CD4-positive, alpha-beta T cell treated with Interleukin-6 for 4 hours (primary cell): ENCODE results near the gene GOLGA8Q.
"Not testable (repeated sequence)": the region's sequence is repeated elsewhere in the genome, so short reads cannot be mapped to it uniquely, and the experiment has no call there.

ENCODE experiments used
- DNase-seq: peaks from one replicate; pipeline ENCODE4 v3.0.0-alpha.2; 2020; ENCODE audit warnings: mixed read lengths

Gene GOLGA8Q

GRCh38 chr15:30551750-30552149, at the start of gene GOLGA8Q:
TSS of gene GOLGA8Q (plus strand) at chr15:30552050. CDS start at chr15:30552078, 28 bp downstream.
- not testable (repeated sequence) for DNase-seq

DNA sequence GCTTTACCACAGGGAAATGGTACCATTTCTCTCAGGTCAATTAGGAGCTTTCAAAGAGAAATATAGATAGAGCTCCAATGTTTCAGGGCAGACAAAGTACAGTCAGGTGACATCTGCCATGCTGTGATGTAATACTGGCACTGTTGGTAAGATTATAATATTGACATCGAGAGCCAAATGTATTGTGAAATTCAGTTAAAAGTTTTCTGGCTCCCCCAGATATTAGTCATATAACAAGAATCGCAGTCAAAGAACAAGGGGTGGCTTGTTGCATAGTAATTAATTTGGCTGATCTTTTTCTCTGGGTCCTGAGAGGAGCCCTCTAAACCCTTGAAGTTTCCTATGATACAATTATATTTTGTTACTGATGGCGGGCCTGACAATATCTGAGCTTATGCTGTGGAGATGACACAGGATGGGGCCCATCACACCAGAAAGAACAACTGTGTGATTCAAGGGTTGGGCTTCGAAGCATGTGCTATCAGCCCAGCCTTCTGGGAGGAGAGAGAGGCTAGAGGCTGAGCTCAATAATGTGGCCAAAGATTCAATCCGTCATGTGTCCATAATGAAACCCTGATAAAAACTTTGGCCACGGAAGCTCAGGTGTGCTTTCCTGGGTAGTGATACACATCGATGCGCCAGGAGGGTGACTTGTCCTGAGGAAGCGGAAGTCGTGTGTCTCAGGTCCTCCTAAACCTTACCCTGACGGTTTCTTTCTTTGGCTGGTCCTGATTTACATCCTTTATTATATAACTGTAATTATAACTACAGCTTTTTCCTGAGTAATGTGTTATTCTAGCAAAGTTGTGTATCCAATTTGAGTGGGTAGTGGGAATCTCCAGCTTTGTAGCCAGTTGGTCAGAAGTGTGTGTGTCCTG, 48.7 kb upstream of the GOLGA8Q start:
- not testable (repeated sequence) for DNase-seq

DNA sequence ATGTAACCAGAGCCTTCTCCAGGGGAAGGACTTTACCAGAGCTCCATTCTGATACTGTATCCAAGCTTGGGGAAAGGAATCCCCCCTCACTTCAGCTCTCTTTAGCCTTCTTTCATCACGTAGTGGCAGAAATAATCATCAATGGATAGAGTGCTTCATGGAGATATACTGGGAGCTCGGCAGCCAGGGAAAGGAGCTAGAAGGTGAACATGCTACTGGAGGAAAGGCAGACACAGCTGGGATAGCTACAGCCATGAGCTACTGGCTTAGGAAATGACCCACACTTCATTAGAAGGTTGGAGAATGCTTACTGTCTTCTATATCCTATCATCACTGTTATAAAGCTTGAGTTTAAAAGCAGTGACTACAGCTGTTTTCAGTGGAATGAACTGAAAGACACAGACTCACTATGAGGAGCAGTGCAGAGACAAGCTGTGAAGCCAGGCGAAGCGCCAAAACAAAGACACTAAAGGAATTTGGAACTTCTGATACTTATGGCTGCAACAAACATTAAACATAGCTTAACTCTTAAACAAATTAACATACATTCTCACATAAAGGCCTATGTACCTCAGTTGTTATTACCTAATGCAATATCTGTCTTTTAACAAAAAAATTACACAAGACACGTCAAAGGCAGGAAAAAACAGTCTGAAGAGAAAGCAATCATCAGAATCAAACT, 47.5 kb upstream of the GOLGA8Q start:
- not testable (repeated sequence) for DNase-seq

GRCh38 chr15:30514545-30514944, 37.3 kb upstream of the GOLGA8Q start:
- DNase-seq: not testable (repeated sequence)

DNA sequence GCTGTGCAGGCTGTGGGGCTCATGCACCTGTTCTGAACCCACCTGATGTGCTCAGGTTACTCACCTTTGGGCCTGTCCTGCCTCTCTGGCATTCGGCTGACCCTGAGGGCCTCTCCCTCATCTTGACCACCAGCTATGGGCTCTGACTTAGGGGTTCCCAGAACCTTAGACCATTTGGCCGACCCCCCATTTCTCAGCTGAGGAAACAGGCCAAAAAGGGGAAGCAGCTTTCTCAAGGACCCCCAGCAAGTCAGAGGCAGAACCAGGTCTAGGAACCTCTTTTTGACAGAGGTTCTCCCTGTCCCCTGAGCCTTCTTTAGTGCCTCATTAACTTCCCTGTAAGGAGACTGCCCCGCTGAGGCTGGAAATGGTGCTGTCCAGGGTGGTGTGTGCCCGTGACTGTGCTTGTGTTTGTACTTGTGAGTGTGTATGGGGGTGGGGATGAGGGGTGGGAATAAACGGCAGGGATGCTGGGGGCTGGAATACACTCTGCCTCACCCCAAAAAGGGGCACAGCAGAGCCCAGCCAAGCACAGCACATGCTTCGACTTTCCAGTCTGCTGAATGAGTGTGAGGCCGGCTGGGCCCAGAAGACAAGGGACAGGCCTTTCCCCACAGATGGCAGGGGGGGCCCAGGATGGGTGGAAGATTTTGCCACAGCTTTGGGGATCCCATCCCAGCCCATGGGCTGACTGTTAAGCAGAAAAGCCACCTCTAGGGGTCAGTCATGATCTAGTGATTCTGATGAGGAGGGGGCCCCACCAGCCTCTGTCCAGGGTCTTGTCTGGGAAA, 28.2 kb upstream of the GOLGA8Q start:
- DNase-seq: not testable (repeated sequence)

GRCh38 chr15:30525912-30526311, 25.9 kb upstream of the GOLGA8Q start:
- not testable (repeated sequence) for DNase-seq

GRCh38 chr15:30529049-30529448, 22.8 kb upstream of the GOLGA8Q start:
- DNase-seq: not testable (repeated sequence)

GRCh38 chr15:30566949-30567348, 15.1 kb downstream of the GOLGA8Q start:
- DNase-seq: not testable (repeated sequence)

- not testable (repeated sequence) for DNase-seq
Observed at GRCh38 chr15:30573012-30573491, 21.2 kb downstream of the GOLGA8Q start.

DNA sequence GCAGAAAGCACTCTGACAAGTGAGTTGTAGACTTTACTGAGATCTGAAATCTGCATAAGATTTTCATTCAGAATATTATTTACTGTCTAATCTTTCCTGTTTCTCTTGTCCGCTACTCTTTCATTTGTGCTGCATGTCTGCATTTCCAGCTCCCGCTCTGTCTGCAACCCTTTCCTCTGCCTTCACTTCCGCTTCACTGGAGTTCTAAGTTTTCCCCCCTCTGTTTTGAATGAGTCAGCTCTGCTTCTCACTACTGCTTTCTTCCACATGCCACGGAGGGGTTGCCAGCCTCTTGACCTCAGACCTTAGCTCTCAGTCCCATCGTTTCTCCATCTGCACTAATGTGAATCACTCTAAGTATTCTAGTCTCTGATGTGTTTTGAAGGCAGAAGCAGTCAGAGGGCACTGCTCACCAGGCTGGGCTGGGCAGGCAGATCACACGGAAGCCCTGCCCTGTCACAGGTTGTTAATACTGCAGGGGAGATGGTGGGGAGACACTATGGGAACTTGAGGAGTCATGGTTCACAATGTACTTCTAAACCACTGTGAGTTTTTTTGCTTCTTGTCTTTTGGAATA, 27.6 kb downstream of the GOLGA8Q start:
- not testable (repeated sequence) for DNase-seq

- DNase-seq: not testable (repeated sequence)
Observed at GRCh38 chr15:30580716-30581115, 28.9 kb downstream of the GOLGA8Q start.

GRCh38 chr15:30598953-30599352, 47.1 kb downstream of the GOLGA8Q start:
- not testable (repeated sequence) for DNase-seq

- not testable (repeated sequence) for DNase-seq
Observed at GRCh38 chr15:30603796-30604195, 51.9 kb downstream of the GOLGA8Q start, which contains the start of gene GOLGA8H. TSS of gene GOLGA8H (plus strand) at chr15:30604028. CDS start at chr15:30604126, 98 bp downstream.
